Measurements from ENCODE around the gene SYK. TPM values are rescaled to one million over a fixed set of nuclear protein-coding genes. Genes with fewer than 3 reads are reported as not detected.
"Not testable (repeated sequence)": the region's sequence is repeated elsewhere in the genome, so short reads cannot be mapped to it uniquely, and the experiment has no call there.

Gene SYK
- polyA plus RNA-seq, 6 donors from 2014 or later: 163 to 261 (median 214) TPM

DNA sequence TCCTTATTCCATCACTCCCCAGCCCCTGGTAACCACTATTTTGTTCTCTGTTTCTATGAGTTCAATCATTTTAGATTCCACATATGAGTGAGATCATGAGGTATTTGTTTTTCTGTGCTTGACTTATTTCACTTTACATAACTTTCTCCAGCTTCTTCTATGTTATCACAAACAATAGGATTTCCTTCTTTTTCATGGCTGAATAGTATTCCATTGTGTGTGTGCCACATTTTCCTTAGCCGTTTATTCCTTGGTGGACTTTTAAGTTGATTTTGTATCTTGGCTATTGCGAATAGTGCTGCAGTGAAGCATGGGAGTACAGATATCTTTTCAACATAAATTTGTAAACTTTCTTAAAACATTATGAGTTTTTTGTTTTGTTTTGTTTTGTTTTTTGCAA, 15.1 kb downstream of the SYK start:
- H3K9me3 Mint-ChIP-seq: peaks cover 2 to 7% (median 4%) of the 10 kb centered on the region in 7 donors
- peak overlapping the region in 4 of 8 donors; percentile 8 to 85 (median 80) for H3K4me3 Mint-ChIP-seq
- ATAC-seq (ENCODE audit: low read depth in 2 of 2): no peak
- peak overlapping the region in 5 of 6 donors; percentile 41 to 96 (median 82) for H3K27ac Mint-ChIP-seq
- H3K36me3 Mint-ChIP-seq: peaks cover 15 to 39% of the 10 kb centered on the region in 2 donors
- no peaks in the 10 kb centered on the region for H3K27me3 Mint-ChIP-seq
- DNase-seq: no peak
- H3K4me1 Mint-ChIP-seq: peaks cover 78 to 92% (median 87%) of the 10 kb centered on the region in 3 donors

DNA sequence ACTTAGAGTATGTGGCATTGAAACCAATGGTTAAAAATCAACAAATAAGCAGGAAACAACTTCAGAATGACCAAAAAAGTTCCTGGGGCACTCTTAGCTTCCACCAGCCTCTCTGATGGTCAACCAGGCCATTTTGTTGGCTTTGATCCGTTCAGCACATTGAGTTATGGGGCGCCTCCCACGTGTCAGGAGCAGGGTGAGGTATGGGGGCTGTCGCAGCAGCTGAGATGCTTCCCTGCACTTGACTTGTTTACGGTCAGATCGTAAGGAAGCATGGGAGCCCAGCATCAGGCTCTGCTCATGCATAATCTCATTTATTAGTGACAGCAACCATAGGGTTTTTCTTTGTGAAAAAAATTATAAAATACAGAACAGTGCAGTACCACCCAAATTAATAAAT, 16.7 kb downstream of the SYK start:
- no peak for ATAC-seq (ENCODE audit: low read depth in 2 of 2)
- H3K4me1 Mint-ChIP-seq: peaks cover 71 to 88% (median 81%) of the 10 kb centered on the region in 3 donors
- H3K27ac Mint-ChIP-seq: peak overlapping the region in 4 of 6 donors; percentile 36 to 82 (median 54)
- peaks cover 2 to 8% (median 4%) of the 10 kb centered on the region in 7 donors for H3K9me3 Mint-ChIP-seq
- H3K4me3 Mint-ChIP-seq: no peak overlapping the region
- no peaks in the 10 kb centered on the region for H3K27me3 Mint-ChIP-seq
- H3K36me3 Mint-ChIP-seq: peaks cover 23 to 49% of the 10 kb centered on the region in 2 donors
- DNase-seq: no peak

DNA sequence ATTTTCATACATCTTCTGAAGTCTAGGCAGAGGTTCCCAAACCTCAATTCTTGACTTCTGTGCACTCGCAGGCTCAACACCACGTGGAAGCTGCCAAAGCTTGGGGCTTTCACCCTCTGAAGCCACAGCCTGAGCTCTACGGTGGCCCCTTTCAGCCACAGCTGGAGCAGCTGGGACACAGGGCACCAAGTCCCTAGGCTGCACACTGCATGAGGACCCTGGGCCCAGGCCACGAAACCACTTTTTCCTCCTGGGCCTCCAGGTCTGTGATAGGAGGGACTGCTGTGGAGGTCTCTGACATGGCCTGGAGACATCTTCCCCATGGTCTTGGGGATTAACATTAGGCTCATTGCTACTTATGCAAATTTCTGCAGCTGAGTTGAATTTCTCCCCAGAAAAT, 18.8 kb downstream of the SYK start:
- H3K9me3 Mint-ChIP-seq; ATAC-seq (ENCODE audit: low read depth in 2 of 2); H3K27me3 Mint-ChIP-seq; H3K4me3 Mint-ChIP-seq; DNase-seq: not testable (repeated sequence)
- H3K4me1 Mint-ChIP-seq: peaks cover 63 to 81% (median 74%) of the 10 kb centered on the region in 3 donors
- H3K36me3 Mint-ChIP-seq: peaks cover 23 to 50% of the 10 kb centered on the region in 2 donors
- H3K27ac Mint-ChIP-seq: peak overlapping the region in 4 of 6 donors; percentile 2 to 81 (median 32)

GRCh38 chr9:90821236-90821635, 19.6 kb downstream of the SYK start:
- Mint-ChIP-seq H3K4me1 (peaks cover 62 to 81% (median 74%) of the 10 kb centered on the region in 3 donors), H3K4me3 (peak overlapping the region in 2 of 8 donors; percentile 38 to 39), H3K36me3 (peaks cover 23 to 50% of the 10 kb centered on the region in 2 donors), H3K27ac (peak overlapping the region in 4 of 6 donors; percentile 6 to 85 (median 76)), H3K9me3 (peaks cover 2 to 10% (median 5%) of the 10 kb centered on the region in 7 donors)
- not testable (repeated sequence) for H3K27me3 Mint-ChIP-seq; ATAC-seq (ENCODE audit: low read depth in 2 of 2); DNase-seq

- peak overlapping the region in 2 of 6 donors; percentile 16 to 81 for H3K27ac Mint-ChIP-seq
- no peaks in the 10 kb centered on the region for H3K27me3 Mint-ChIP-seq
- ATAC-seq (ENCODE audit: low read depth in 2 of 2) (no peak), DNase-seq (no peak)
- peak overlapping the region in 2 of 8 donors; percentile 1 to 39 for H3K4me3 Mint-ChIP-seq
- H3K4me1 Mint-ChIP-seq: peaks cover 62 to 81% (median 74%) of the 10 kb centered on the region in 3 donors
- peaks cover 0 to 10% (median 5%) of the 10 kb centered on the region in 7 donors for H3K9me3 Mint-ChIP-seq
- peaks cover 23 to 45% of the 10 kb centered on the region in 2 donors for H3K36me3 Mint-ChIP-seq
Measured at GRCh38 chr9:90821697-90822096, 20.1 kb downstream of the SYK start.

DNA sequence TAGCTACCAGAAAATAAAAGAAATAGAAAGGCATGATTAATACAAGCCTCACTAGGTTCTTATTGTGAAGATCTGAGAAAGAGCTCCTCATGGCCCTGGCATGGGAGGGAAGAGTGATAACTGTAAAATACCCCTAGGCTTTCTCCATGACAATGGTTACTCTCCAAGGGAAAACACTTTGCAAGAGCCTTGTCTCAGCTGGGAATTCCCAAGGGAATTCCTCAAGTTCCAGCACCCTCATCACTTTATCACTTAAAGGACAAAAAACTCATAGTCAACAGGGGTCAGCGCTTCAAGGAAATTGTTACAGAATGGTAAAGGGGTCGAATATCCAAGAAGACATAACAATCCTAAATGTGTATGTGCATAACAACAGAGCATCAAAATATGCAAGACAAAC, 21.2 kb downstream of the SYK start:
- Mint-ChIP-seq H3K4me1 (peaks cover 65 to 77% (median 74%) of the 10 kb centered on the region in 3 donors), H3K27ac (peak overlapping the region in 4 of 6 donors; percentile 49 to 69 (median 59)), H3K9me3 (peaks cover 0 to 9% (median 5%) of the 10 kb centered on the region in 7 donors), H3K27me3 (no peaks in the 10 kb centered on the region), H3K36me3 (peaks cover 26 to 34% of the 10 kb centered on the region in 2 donors), H3K4me3 (peak overlapping the region in 4 of 8 donors; percentile 19 to 43 (median 30))
- DNase-seq: no peak
- ATAC-seq (ENCODE audit: low read depth in 2 of 2): no peak

GRCh38 chr9:90825586-90825985, 24.0 kb downstream of the SYK start:
- no peak for DNase-seq
- Mint-ChIP-seq H3K27me3 (no peaks in the 10 kb centered on the region), H3K4me1 (peaks cover 70 to 83% (median 82%) of the 10 kb centered on the region in 3 donors), H3K4me3 (peak overlapping the region; percentile 11 to 99 (median 95)), H3K27ac (peak overlapping the region; percentile 84 to 99 (median 94)), H3K9me3 (peaks cover 0 to 6% (median 0%) of the 10 kb centered on the region in 7 donors), H3K36me3 (peaks cover 20 to 22% of the 10 kb centered on the region in 2 donors)
- no peak for ATAC-seq (ENCODE audit: low read depth in 2 of 2)

- H3K4me1 Mint-ChIP-seq: peaks cover 71 to 83% (median 82%) of the 10 kb centered on the region in 3 donors
- no peaks in the 10 kb centered on the region for H3K27me3 Mint-ChIP-seq
- no peak for DNase-seq
- peaks cover 12 to 23% of the 10 kb centered on the region in 2 donors for H3K36me3 Mint-ChIP-seq
- peak overlapping the region; percentile 92 to 99 (median 98) for H3K27ac Mint-ChIP-seq
- peak overlapping the region; percentile 93 to 99 (median 96) for H3K4me3 Mint-ChIP-seq
- ATAC-seq (ENCODE audit: low read depth in 2 of 2): no peak
- H3K9me3 Mint-ChIP-seq: peaks cover 0 to 6% (median 0%) of the 10 kb centered on the region in 7 donors
Measured at GRCh38 chr9:90826326-90827020, 24.9 kb downstream of the SYK start.

DNA sequence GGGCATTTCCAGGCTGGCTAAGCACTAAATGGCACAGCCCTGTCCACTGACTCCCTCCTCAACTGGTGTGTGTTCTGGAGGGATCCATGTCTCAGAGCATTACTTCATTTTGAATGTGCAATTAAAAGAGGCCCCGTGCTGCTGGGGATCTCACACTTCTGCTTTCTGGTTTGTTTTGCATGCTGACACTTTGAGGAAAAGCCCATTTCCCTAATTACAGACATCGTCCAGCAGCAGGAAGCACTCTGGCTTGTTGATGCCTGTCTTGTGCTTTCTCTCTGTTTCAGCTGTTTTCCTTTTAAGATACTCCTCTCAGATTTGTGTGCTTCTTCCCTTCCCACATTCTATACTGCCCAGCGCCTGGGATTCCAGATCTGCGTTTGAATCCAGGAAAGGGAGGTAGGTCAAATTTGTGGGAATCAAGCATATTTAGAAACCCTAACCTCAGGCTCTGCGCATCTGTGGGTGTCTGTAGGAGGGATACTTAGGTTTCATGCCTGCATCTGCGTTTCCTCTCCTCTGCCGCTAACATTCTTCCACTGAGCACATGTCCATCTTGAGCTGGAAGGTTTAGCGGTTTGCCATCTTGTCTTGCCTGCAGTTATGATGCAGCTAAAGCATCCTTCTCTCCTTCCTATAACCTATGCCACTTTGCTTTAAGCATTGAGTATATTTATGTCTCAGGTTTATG, 25.7 kb downstream of the SYK start:
- H3K27ac Mint-ChIP-seq: peak overlapping the region; percentile 92 to 99 (median 98)

GRCh38 chr9:90830051-90830450, 28.4 kb downstream of the SYK start:
- ATAC-seq (ENCODE audit: low read depth in 2 of 2): no peak
- H3K27ac Mint-ChIP-seq: peak overlapping the region; percentile 87 to 97 (median 93)
- DNase-seq: no peak
- no peaks in the 10 kb centered on the region for H3K27me3 Mint-ChIP-seq
- H3K36me3 Mint-ChIP-seq: peaks cover 10 to 48% of the 10 kb centered on the region in 2 donors
- peak overlapping the region; percentile 80 to 99 (median 96) for H3K4me3 Mint-ChIP-seq
- peaks cover 0 to 6% (median 0%) of the 10 kb centered on the region in 7 donors for H3K9me3 Mint-ChIP-seq
- H3K4me1 Mint-ChIP-seq: peaks cover 87 to 99% (median 93%) of the 10 kb centered on the region in 3 donors

More for the DNA sequence above, 25.7 kb downstream of the SYK start:
- Mint-ChIP-seq H3K4me3 (peak overlapping the region; percentile 93 to 99 (median 96)), H3K4me1 (peaks cover 76 to 88% (median 86%) of the 10 kb centered on the region in 3 donors), H3K9me3 (peaks cover 0 to 6% (median 0%) of the 10 kb centered on the region in 7 donors), H3K36me3 (peaks cover 15 to 31% of the 10 kb centered on the region in 2 donors), H3K27me3 (no peaks in the 10 kb centered on the region)
- ATAC-seq (ENCODE audit: low read depth in 2 of 2): peak; percentile 74 to 76
- peak; percentile 81 for DNase-seq

GRCh38 chr9:90830977-90831376, 29.4 kb downstream of the SYK start:
- peaks cover 14 to 52% of the 10 kb centered on the region in 2 donors for H3K36me3 Mint-ChIP-seq
- DNase-seq (peak; percentile 84), ATAC-seq (ENCODE audit: low read depth in 2 of 2) (peak; percentile 81 to 84)
- no peaks in the 10 kb centered on the region for H3K27me3 Mint-ChIP-seq
- no peaks in the 10 kb centered on the region for H3K9me3 Mint-ChIP-seq
- peak overlapping the region; percentile 76 to 97 (median 94) for H3K27ac Mint-ChIP-seq
- peak overlapping the region; percentile 79 to 99 (median 95) for H3K4me3 Mint-ChIP-seq
- H3K4me1 Mint-ChIP-seq: peaks cover 85 to 96% (median 93%) of the 10 kb centered on the region in 3 donors

DNA sequence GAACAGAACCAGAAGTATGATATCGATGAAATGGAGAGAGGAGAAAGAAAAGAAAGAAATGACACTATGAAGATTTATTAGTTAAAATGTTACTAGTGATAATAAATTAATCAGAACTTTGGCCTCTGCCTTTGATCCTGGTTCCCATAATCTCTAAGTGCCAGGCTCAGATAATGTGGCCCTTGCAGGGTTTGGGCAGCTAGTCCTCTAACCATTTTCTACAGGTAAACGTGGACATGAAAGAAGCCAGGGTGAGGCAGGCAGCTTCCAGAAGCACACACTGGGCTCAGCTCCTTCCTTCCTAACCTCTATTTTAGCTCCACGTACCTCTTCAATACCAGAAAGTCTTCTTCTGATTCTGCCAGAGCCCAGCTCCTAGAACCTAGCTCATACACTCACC, 30.6 kb downstream of the SYK start:
- ATAC-seq (ENCODE audit: low read depth in 2 of 2): no peak
- H3K4me3 Mint-ChIP-seq: peak overlapping the region in 7 of 8 donors; percentile 21 to 94 (median 79)
- DNase-seq: no peak
- peaks cover 18 to 56% of the 10 kb centered on the region in 2 donors for H3K36me3 Mint-ChIP-seq
- no peaks in the 10 kb centered on the region for H3K9me3 Mint-ChIP-seq
- no peaks in the 10 kb centered on the region for H3K27me3 Mint-ChIP-seq
- H3K27ac Mint-ChIP-seq: peak overlapping the region; percentile 74 to 97 (median 89)
- peaks cover 76 to 91% (median 88%) of the 10 kb centered on the region in 3 donors for H3K4me1 Mint-ChIP-seq
